PC-3 (cell line): ENCODE results near the gene AGGF1. TPM values are rescaled to one million over a fixed set of nuclear protein-coding genes. Genes with fewer than 3 reads are reported as not detected.

Source experiments
- ATAC-seq: fragments of 200-7000 bp; cut with Tn5 transposase; 2 replicates; pipeline ENCODE4 v1.9.1; 2020; ENCODE audit warnings: mild to moderate bottlenecking, moderate library complexity
- BruUV-seq: library from RNA; stranded (reverse); fragments of 400-500 nt; replicated peaks from 2 replicates; lab custom pipeline; 2021; lab: Mats Ljungman, UMichigan
- CTCF ChIA-PET: fragments of 300-600 bp; sonication (Branson Sonifier 250); formaldehyde crosslinking; loops from one replicate; lab custom pipeline; 2022; ENCODE audit warnings: antibody characterized with exemption; lab: Charles Lee
- POLR2A ChIA-PET: fragments of 300-600 bp; sonication (Branson Sonifier 250); formaldehyde crosslinking; loops from one replicate; lab custom pipeline; 2022; ENCODE audit warnings: antibody characterized with exemption; ENCODE audit not compliant: unreplicated experiment; lab: Charles Lee
- DNase-seq: peaks from one replicate; pipeline ENCODE4 v3.0.0-alpha.2; 2015
- H2AFZ ChIP-seq: fragments of 300-600 bp; sonication (generic); 2 replicates; pipeline ENCODE4 v1.6.0; 2016; ENCODE audit warnings: antibody characterized with exemption, low read length
- H3F3A ChIP-seq: fragments of 300-600 bp; sonication (generic); one replicate; pipeline ENCODE4 v1.6.0; 2017; ENCODE audit warnings: antibody characterized with exemption, low read length, control low read depth, mild to moderate bottlenecking; ENCODE audit not compliant: unreplicated experiment
- H3K27ac ChIP-seq: fragments of 300-600 bp; sonication (generic); 2 replicates; pipeline ENCODE4 v1.5.1; 2016; ENCODE audit warnings: mild to moderate bottlenecking, low read length
- H3K27me3 ChIP-seq: fragments of 300-600 bp; sonication (generic); 2 replicates; pipeline ENCODE4 v1.6.1; 2016; ENCODE audit warnings: low read length, mixed read lengths
- H3K36me3 ChIP-seq: fragments of 300-600 bp; sonication (generic); 2 replicates; pipeline ENCODE4 v1.6.1; 2016; ENCODE audit warnings: low read depth, mixed run types, low read length, mixed read lengths
- H3K4me1 ChIP-seq: fragments of 300-600 bp; sonication (generic); 2 replicates; pipeline ENCODE4 v1.5.1; 2016; ENCODE audit warnings: low read length; ENCODE audit not compliant: insufficient read depth
- H3K4me2 ChIP-seq: fragments of 300-600 bp; sonication (generic); 2 replicates; pipeline ENCODE4 v1.6.0; 2016; ENCODE audit warnings: low read length
- H3K4me3 ChIP-seq: fragments of 300-600 bp; sonication (generic); 2 replicates; pipeline ENCODE4 v1.5.1; 2016; ENCODE audit warnings: mild to moderate bottlenecking, low read length, mixed read lengths
- H3K79me2 ChIP-seq: fragments of 300-600 bp; sonication (generic); 2 replicates; pipeline ENCODE4 v1.6.1; 2017; ENCODE audit warnings: low read length, mixed read lengths
- H3K9ac ChIP-seq: fragments of 300-600 bp; sonication (generic); 2 replicates; pipeline ENCODE4 v1.6.0; 2016; ENCODE audit warnings: mild to moderate bottlenecking, low read length
- H3K9me2 ChIP-seq: fragments of 300-600 bp; sonication (generic); replicated peaks from 2 replicates; pipeline ENCODE4 v1.6.1; 2016; ENCODE audit warnings: mixed run types, low read length, mixed read lengths
- H3K9me3 ChIP-seq: fragments of 300-600 bp; sonication (generic); 2 replicates; pipeline ENCODE4 v1.6.1; 2016; ENCODE audit warnings: low read length, mixed read lengths
- H4K20me1 ChIP-seq: fragments of 300-600 bp; sonication (generic); 2 replicates; pipeline ENCODE4 v1.6.1; 2016; ENCODE audit warnings: low read length, mixed read lengths
- EZH2 ChIP-seq: fragments of 300-600 bp; sonication (generic); IDR thresholded peaks from one replicate; pipeline ENCODE4 v1.6.1; 2017; ENCODE audit warnings: antibody characterized with exemption, mild to moderate bottlenecking, low read length; ENCODE audit not compliant: unreplicated experiment
- EZH2phosphoT487 ChIP-seq: fragments of 300-600 bp; sonication (generic); IDR thresholded peaks from 2 replicates; pipeline ENCODE4 v1.6.1; 2018; ENCODE audit warnings: mild to moderate bottlenecking, antibody characterized with exemption, low read length, borderline replicate concordance
- intact Hi-C: fragments of 100-400 bp; cut with micrococcal nuclease; formaldehyde crosslinking; loops from 2 replicates; pipeline ENCODE4 v1.9.0; 2023
- total RNA-seq: library from RNA; depleted of rRNA; stranded (reverse); fragments of >200 nt; gene quantifications from 2 replicates; pipeline ENCODE4 v1.2.3, GENCODE V29; 2014
- TF ChIP-seq, protein P1 (sequence below): fragments of 300-600 bp; sonication (generic); conservative IDR thresholded peaks from 2 replicates; pipeline ENCODE4 v1.5.1; 2017; ENCODE audit warnings: antibody characterized with exemption, low read depth, mild to moderate bottlenecking, low read length

Gene AGGF1
- total RNA-seq, 1 experiment from 2014 or later = 14.4 TPM

DNA sequence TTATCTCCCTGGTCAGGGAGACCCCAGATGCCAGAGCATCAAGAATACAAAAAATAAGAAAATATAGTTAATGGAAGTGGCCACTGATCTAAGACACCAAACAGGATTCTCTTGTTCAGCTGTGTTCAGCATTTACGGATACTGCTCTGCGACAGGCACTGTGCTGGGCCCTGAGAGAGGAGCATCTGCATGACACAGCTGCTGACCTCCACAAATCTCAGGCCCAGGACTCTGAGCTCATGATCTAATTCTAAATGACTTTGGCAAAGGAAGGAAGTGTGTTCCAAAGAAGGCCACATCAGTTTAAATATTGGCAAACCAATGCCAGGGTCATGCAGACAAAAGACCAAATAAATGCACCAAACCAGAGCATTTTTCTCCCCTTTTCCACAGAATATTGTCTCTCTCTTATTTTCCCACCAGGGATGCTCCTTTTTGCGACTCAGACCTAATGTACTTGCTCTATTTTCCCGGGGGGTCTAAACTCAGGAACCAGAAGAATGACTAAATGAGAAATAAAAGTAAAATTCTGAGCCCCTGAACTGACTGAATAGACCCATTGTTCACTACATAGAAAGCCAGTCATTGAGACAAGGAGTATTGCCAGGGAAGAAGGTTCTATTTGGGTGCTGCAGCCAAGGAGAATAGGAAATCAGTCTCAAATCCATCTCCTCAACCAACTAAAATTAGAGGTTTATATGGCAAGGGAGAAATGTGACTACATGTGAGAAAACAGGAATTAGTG is 1.4 kb upstream of the AGGF1 start:
- H3F3A ChIP-seq = no peaks in the 10 kb centered on the region
- intact Hi-C loops = no loop called here
- H3K79me2 ChIP-seq = peaks cover 34% of the 10 kb centered on the region
- DNase-seq (no peak), ATAC-seq (no peak)
- ChIA-PET POLR2A (no interaction called here), CTCF (no interaction called here)
- peaks cover 12% of the 10 kb centered on the region; the same call in 1 of the 2 replicates for H3K9me3 ChIP-seq
- BruUV-seq = no TSS peak
- H3K36me3 ChIP-seq = peaks cover 8% of the 10 kb centered on the region; the same call in 1 of the 2 replicates
- TF ChIP-seq EZH2phosphoT487 (no peak), EZH2 (no peak)
- TF ChIP-seq, protein P1, sequence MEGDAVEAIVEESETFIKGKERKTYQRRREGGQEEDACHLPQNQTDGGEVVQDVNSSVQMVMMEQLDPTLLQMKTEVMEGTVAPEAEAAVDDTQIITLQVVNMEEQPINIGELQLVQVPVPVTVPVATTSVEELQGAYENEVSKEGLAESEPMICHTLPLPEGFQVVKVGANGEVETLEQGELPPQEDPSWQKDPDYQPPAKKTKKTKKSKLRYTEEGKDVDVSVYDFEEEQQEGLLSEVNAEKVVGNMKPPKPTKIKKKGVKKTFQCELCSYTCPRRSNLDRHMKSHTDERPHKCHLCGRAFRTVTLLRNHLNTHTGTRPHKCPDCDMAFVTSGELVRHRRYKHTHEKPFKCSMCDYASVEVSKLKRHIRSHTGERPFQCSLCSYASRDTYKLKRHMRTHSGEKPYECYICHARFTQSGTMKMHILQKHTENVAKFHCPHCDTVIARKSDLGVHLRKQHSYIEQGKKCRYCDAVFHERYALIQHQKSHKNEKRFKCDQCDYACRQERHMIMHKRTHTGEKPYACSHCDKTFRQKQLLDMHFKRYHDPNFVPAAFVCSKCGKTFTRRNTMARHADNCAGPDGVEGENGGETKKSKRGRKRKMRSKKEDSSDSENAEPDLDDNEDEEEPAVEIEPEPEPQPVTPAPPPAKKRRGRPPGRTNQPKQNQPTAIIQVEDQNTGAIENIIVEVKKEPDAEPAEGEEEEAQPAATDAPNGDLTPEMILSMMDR = no peak
- no peaks in the 10 kb centered on the region for H3K4me1 ChIP-seq
- no peaks in the 10 kb centered on the region for H3K9me2 ChIP-seq
- no peak overlapping the region for H3K9ac ChIP-seq
- H3K27ac ChIP-seq = no peak overlapping the region
- H3K4me3 ChIP-seq = no peak overlapping the region
- H4K20me1 ChIP-seq = no peaks in the 10 kb centered on the region
- H3K4me2 ChIP-seq = no peak overlapping the region
- no peaks in the 10 kb centered on the region for H3K27me3 ChIP-seq
- no peak overlapping the region for H2AFZ ChIP-seq

DNA sequence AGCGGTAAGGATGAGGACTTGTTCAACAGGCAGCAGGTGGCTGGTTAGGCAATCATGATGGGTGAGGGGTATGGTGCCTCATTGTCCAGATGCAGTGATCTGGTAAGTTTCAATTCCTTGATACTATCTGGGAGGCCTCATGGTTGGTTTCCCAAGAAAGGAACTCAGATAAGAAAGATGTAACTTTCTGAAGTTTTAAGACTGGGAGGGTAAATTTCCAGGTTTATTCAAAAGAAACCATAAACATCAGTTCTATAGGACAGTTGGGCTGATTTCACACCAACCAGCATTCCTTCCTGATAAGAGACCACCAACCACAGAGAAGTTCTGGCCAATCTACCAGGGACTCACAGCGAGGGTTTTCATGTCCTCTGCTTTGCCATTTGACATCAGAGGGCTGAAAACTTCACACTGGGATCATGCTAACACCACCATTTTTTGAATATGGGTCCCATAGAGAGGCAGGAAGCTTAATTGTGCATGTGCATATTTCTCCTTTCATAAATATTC is 773 bp upstream of the AGGF1 start:
- ATAC-seq = no peak
- BruUV-seq = no TSS peak
- Histone ChIP-seq H3K9me3 (peaks cover 12% of the 10 kb centered on the region; the same call in 1 of the 2 replicates), H3K27me3 (no peaks in the 10 kb centered on the region), H4K20me1 (no peaks in the 10 kb centered on the region), H3K36me3 (peaks cover 8% of the 10 kb centered on the region; the same call in 1 of the 2 replicates), H2AFZ (peak overlapping the region; percentile 93), H3K4me2 (0 out of 2 replicates have a peak overlapping the region, but pooled peaks have one; percentile 89), H3K9me2 (no peaks in the 10 kb centered on the region), H3F3A (no peaks in the 10 kb centered on the region), H3K79me2 (peaks cover 36% of the 10 kb centered on the region), H3K9ac (no peak overlapping the region), H3K4me1 (no peaks in the 10 kb centered on the region), H3K4me3 (peak overlapping the region; percentile 92; the same call in 1 of the 2 replicates), H3K27ac (no peak overlapping the region)
- TF ChIP-seq EZH2 = no peak
- TF ChIP-seq, protein P1 = no peak
- TF ChIP-seq EZH2phosphoT487 = no peak
- DNase-seq = no peak
- POLR2A ChIA-PET = no interaction called here
- CTCF ChIA-PET = no interaction called here
- intact Hi-C loops = no loop called here

DNA sequence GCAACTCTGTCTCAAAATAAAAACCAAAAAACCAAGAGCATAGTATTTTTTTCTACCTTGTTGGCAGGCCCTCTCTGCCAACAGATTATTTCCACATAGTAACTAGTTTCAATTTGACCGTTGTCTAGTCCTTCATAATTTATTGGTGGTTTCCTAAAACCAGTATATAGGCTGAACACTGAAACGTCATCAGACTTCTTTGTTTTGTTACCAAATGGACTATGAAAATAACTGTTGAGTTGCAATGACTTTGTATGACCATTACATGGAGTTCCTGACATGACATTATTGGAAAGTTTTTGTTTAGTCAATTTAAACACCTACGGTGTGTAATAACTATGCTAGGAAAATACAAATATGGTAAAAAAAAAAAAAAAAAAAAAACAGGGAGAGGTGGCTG is 1.7 kb downstream of the AGGF1 start:
- Histone ChIP-seq H3K9ac (peak overlapping the region; percentile 96), H3K27ac (no peak overlapping the region), H2AFZ (peak overlapping the region; percentile 93), H3F3A (no peaks in the 10 kb centered on the region), H3K36me3 (peaks cover 16% of the 10 kb centered on the region), H3K4me3 (peak overlapping the region; percentile 92), H3K4me2 (peak overlapping the region; percentile 89), H3K27me3 (no peaks in the 10 kb centered on the region), H4K20me1 (no peaks in the 10 kb centered on the region), H3K9me3 (peaks cover 12% of the 10 kb centered on the region; the same call in 1 of the 2 replicates), H3K9me2 (no peaks in the 10 kb centered on the region), H3K4me1 (no peaks in the 10 kb centered on the region), H3K79me2 (peaks cover 36% of the 10 kb centered on the region)
- ATAC-seq (no peak), DNase-seq (no peak)
- POLR2A ChIA-PET = no interaction called here
- BruUV-seq = no TSS peak
- intact Hi-C loops = loop anchor here (5.0 kb wide), 1 partner anchor 55 kb away; the partner anchor contains the start of gene ZBED3
- TF ChIP-seq EZH2 (no peak), EZH2phosphoT487 (no peak)
- TF ChIP-seq, protein P1 = no peak
- CTCF ChIA-PET = interaction anchor here (0.6 kb wide), 1 partner anchor 194 kb away, joined by 3 read pairs; no protein-coding TSS in a partner anchor
